GM12872 (cell line): ENCODE data around the gene COX6A2.
A peak's percentile ranks its signal among the peaks of the same experiment; 100 is the strongest.

ENCODE experiments used
- CTCF ChIP-seq: IDR thresholded peaks from 3 replicates; pipeline ENCODE4 v1.5.1; 2011; ENCODE audit warnings: low read depth, mild to moderate bottlenecking, low read length, moderate library complexity; ENCODE audit not compliant: insufficient read depth

COX6A2 gene

DNA sequence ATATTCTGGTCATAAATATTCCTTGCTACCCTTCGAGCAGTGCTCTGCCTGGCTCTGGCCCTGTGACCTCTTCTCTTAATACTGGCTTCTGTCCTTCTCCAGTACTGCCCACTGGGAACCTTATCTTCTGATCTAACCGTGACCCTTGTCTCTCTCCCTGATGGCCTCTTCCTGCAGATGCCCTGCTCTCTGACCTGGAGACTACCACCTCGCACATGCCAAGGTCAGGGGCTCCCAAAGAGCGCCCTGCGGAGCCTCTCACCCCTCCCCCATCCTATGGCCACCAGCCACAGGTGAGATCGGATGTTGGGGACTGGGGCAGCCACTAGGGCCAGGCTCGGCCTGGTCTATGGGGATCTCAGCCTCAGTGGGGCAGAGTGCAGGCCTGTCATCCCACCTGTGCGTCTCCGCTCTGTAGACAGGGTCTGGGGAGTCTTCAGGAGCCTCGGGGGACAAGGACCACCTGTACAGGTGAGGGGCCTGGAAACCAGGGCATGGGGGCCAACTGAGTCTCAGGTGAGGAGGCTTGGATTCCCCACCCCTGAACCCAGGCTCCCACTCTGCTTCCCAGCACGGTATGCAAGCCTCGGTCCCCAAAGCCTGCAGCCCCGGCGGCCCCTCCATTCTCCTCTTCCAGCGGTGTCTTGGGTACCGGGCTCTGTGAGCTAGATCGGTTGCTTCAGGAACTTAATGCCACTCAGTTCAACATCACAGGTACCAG lies 45.3 kb upstream of the COX6A2 start:
- no peak for TF ChIP-seq CTCF

GRCh38 chr16:31472709-31473203 lies 44.6 kb upstream of the COX6A2 start:
- TF ChIP-seq CTCF, result peak; percentile 39

- no peak for TF ChIP-seq CTCF
Observed at GRCh38 chr16:31471875-31472708, 43.9 kb upstream of the COX6A2 start, which contains the start of gene TGFB1I1. Gene TGFB1I1, plus strand, starts transcription at chr16:31472152. Its CDS starts 37 bp downstream, at chr16:31472189.

GRCh38 chr16:31471241-31471874 lies 43.2 kb upstream of the COX6A2 start:
- TF ChIP-seq CTCF, result no peak

GRCh38 chr16:31470615-31471014 lies 42.5 kb upstream of the COX6A2 start:
- no peak for TF ChIP-seq CTCF

GRCh38 chr16:31467858-31468257 lies 39.7 kb upstream of the COX6A2 start:
- no peak for TF ChIP-seq CTCF

GRCh38 chr16:31467151-31467773 lies 39.1 kb upstream of the COX6A2 start:
- no peak for TF ChIP-seq CTCF
